HL-60 (cell line): ENCODE results near the gene HMX2.

Experiments
- DNase-seq, 2 experiments: peaks; one replicate each; pipeline ENCODE4 v3.0.0-alpha.2; 2010 to 2020; ENCODE audit warnings: low read depth in 1 of 2, low spot score in 1 of 2
- H3K27ac ChIP-seq: fragments of 250-450 bp; sonication (Bioruptor Pico); replicated peaks from 2 replicates; pipeline ENCODE4 v1.5.1; 2020; ENCODE audit warnings: mild to moderate bottlenecking, moderate library complexity
- H3K27me3 ChIP-seq: fragments of 250-450 bp; sonication (Bioruptor Pico); 2 replicates; pipeline ENCODE4 v1.5.1; 2021; ENCODE audit warnings: mild to moderate bottlenecking, moderate library complexity; ENCODE audit not compliant: insufficient read depth, poor library complexity, severe bottlenecking
- H3K4me3 ChIP-seq: replicated peaks from 2 replicates; pipeline ENCODE4 v1.5.1; 2011; ENCODE audit warnings: mild to moderate bottlenecking, control low read depth, low read length; ENCODE audit not compliant: insufficient read depth
- CTCF ChIP-seq: IDR thresholded peaks from one replicate; pipeline ENCODE4 v1.5.1; 2011; ENCODE audit warnings: low read length, control low read depth, inconsistent platforms; ENCODE audit not compliant: insufficient read depth
- GABPA ChIP-seq: IDR thresholded peaks from 2 replicates; pipeline ENCODE4 v1.6.1; 2012; ENCODE audit warnings: low read depth
- POLR2AphosphoS5 ChIP-seq: IDR thresholded peaks from 2 replicates; pipeline ENCODE4 v1.6.1; 2012; ENCODE audit warnings: low read depth
- REST ChIP-seq: IDR thresholded peaks from 2 replicates; pipeline ENCODE4 v1.6.1; 2012; ENCODE audit warnings: low read depth; ENCODE audit not compliant: insufficient replicate concordance
- SPI1 ChIP-seq: IDR thresholded peaks from 2 replicates; pipeline ENCODE4 v1.6.1; 2012; ENCODE audit warnings: low read depth, mild to moderate bottlenecking, borderline replicate concordance

Gene HMX2

DNA sequence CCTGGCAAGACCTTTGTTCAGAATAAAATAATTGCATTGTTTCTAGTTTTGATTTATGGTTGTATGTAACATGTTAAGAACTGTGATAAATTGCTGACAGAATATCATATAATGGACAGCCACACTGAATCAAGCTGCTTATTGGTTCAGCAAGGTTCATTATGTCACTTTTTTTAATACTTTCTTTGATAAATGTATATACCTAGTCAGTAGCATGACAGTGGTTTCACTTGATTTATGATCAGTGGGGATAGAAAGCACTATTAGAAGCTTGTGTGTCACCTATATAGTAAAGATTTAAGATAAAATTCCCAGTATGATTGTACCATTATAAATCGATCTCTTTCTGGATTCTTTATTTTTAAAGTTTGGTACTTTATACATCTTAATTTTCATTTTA is 10.7 kb downstream of the HMX2 start:
- TF ChIP-seq REST (no peak), GABPA (no peak), POLR2AphosphoS5 (no peak), CTCF (no peak), SPI1 (no peak)
- DNase-seq: no peak
- Histone ChIP-seq H3K27ac (no peak overlapping the region), H3K27me3 (no peaks in the 10 kb centered on the region), H3K4me3 (no peak overlapping the region)

DNA sequence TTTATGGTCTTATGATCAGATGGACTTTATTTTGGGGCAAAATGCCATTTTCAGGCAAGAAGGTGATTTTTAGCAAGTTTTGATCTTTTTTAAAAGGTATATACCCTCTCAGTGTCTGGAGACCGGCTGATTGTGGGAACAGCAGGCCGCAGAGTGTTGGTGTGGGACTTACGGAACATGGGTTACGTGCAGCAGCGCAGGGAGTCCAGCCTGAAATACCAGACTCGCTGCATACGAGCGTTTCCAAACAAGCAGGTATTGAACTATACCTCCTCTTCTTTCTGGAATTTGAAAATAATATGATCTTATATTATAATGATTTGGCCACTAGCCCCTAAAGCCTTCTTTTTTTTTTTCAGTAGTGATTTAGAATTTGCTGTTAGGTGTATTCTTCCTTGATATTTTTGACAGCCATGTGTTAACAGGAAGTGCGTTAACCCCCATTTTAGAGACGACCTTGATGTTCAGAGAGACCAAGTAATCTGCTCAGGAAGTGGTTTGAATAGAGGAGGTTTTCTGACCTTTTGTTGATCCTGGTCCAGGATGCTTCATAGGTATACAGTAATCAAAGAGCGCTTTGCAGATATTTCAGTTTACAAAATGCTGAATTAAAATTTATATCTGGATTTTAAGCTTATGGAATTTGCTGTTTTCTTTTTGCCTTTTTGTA is 12.5 kb downstream of the HMX2 start:
- Histone ChIP-seq H3K4me3 (no peak overlapping the region), H3K27me3 (no peaks in the 10 kb centered on the region), H3K27ac (no peak overlapping the region)
- TF ChIP-seq REST (no peak), CTCF (no peak), GABPA (no peak), POLR2AphosphoS5 (no peak), SPI1 (no peak)
- DNase-seq: no peak

DNA sequence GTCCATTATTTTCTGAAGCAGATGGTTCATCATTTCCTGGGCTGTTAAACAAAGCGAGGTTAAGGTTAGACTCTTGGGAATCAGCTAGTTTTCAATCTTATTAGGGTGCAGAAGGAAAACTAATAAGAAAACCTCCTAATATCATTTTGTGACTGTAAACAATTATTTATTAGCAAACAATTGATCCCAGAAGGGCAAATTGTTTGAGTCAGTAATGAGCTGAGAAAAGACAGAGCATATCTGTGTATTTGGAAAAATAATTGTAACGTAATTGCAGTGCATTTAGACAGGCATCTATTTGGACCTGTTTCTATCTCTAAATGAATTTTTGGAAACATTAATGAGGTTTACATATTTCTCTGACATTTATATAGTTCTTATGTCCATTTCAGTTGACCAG is 16.4 kb downstream of the HMX2 start:
- TF ChIP-seq REST (no peak), SPI1 (no peak), GABPA (no peak), POLR2AphosphoS5 (no peak), CTCF (no peak)
- no peak overlapping the region for H3K4me3 ChIP-seq
- H3K27ac ChIP-seq: no peak overlapping the region
- DNase-seq: no peak
- H3K27me3 ChIP-seq: no peaks in the 10 kb centered on the region
